Fibroblast of skin of left biceps (primary cell): ENCODE measurements around the gene TUBG1.
"Not testable (repeated sequence)": the region's sequence is repeated elsewhere in the genome, so short reads cannot be mapped to it uniquely, and the experiment has no call there.

Experiments
- DNase-seq, 2 experiments: peaks; one replicate each; pipeline ENCODE4 v3.0.0-alpha.2; 2013; ENCODE audit warnings: low read depth in 2 of 2

TUBG1 gene

DNA sequence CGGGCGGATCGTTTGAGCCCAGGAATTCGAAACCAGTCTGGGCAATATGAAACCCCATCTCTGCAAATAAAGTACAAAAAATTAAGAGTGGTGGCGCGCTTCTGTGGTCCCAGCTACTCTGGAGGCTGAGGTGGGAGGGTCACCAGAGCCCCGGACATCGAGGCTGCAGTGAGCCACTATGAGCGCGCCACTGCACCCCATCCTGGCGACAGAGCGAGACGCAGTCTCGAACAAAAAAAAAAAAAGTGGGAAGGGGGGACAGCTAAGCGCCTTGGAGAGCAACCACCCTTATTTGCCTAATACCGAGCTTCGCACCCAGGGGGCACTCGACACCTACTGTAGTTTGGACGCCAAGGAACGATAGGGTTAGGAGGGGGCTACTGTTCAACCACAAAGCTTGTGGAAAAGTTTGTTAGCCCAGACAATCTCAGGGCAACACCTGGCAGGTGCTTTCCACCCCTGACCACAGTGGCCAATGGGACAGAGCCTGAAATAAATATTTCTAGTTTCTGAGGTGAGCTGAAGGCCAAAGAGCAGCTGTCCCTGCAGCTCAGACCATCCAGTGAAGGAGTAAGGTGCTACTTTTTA is 31.1 kb upstream of the TUBG1 start:
- DNase-seq: peak; percentile 15 to 26

DNA sequence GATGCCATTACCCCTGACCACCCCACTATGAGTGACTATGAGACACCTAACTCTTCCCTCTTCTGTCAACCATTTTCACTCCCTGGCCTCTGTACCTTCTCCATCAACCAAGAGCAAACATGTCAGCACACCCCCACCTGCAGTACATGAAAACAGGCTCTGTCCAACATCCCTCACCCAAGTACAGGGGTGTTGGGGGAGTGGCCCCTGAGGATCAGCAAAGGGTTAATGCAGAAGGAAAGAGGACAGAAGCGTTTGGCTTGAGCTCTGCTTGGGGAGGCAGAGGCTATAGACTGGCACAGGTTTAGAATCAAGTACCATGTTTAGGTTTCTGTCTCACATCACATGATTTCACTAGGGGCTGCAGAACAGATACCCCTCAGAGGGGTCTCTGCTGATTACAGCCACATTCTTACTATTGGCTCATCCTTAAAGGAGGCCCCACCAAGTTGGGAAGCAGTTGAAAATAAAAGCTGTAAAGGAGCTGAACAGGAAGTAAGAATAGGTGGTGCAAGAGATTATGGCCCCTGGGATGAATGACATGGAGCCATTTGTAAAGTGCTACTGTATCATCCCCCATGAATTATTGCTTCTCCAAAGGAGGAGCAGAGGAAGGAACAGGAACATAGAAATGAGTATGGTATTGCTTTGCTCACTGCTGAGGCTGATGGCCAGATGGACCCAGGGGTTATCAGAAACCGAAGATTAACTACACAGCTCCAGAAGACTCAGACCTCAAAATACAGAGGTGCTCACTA is 29.5 kb upstream of the TUBG1 start:
- DNase-seq: no peak

DNA sequence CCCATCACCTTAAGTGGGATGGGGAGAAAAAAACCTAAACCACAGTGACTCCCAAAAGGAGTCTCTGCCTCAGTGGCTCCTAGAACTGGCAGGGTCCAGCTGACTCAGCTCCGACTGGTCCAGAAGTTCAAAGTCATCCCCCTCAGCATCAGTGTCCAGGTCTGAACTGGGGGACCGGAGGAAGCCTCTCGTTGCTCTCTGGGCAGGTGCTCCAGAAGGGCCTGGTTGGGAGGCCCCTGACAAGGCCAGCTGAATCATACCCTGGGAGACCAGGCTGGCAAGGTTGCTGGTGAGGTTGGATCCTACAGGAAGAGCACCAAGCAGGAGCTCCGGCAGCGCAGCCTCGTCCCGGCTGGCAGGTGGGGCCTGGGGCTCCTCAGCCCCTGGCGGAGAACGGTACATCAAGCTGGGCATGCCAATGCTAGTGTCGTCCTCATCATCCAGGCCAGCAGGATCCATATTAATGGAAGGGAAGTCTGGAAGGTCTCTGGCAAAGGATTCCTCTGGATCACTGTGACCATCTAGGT is 27.7 kb upstream of the TUBG1 start:
- no peak for DNase-seq

DNA sequence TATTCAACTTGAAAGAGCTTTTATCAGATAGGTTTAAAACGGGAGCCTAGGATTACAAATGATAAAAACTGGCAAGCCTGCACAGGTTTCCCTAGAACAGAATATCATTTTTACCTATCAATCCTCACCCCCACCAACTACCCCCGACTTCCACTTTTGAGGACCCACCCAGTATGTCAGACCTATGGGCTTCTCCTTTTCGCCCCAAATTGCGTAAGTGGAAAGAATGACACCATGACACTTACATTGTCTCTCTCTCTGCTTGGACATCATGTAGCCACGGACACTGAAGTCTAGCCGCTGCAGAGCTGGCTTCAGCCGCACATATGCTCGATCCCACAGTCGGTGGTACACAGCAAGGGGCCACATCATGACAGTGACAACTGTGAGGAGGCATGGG is 24.6 kb upstream of the TUBG1 start:
- no peak for DNase-seq

DNA sequence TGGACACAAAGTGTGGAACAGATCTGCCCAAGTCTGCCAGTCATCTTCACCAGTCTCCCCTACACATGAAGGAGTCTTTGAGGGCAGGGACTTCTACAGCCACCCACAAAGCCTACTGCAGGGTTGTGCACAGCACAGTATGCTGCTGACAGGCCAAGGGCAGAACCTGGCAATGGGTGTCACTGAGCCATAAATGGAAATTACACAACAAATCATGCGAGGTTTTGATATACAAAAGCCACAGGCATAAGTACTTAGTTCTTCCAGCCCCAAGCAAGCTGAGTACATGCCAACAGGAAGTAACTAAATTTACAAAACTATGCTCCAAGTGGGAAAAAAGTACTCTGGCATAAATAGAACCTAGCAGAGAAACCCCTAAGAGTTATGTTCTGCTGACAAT is 24.1 kb upstream of the TUBG1 start:
- DNase-seq: no peak

DNA sequence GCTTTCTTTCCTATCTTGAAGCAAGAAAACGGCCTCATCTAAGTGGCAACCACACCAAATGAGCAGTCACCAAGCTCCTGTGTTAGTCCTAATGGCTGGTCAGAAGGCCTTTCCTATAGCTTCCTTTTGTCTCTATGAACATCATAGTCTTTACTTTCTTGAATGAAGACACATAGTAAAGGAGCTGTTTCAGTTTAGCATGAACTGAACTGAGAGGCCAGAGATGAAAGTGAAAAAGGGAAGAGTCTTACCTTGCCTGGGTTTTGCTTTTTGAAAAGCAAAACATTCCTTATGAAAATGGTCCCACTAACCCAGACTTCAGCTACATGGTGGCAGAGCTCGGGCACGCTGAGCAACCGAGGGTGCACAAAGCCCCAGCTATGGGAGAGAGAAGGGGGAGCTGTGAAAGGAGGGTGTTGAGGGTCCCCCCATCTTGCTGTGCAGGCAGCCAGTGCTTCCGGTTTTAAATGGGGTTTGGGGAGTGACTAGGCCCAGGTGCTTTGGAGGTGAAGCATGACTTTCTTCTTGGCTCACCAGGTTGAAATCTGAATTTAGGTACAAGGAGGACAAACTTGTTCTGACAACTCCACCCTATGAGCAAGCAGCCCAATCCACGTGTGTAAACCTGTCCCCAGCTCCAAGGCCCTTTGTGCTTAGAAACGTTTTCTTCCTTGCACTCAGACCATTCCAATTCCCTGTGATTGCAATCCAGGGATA is 22.8 kb upstream of the TUBG1 start:
- DNase-seq: no peak

DNA sequence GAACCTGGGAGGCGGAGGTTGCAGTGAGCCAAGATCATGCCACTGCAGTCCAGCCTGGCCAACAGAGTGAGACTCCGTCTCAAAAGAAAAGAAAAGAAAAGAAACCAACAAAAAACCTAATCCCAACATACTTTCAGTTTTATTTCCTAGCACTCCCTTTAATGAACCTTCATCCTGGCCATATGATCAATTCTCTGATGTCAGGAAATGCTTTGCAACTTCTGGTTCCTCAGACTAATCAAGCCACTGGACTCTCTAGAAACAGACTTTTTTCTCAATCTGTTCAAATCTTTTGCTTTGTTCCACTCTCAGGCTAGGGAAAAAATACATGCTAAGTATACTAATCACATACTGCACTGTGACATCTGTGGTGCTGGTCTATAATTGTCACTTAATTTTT is 18.6 kb upstream of the TUBG1 start:
- DNase-seq: no peak

DNA sequence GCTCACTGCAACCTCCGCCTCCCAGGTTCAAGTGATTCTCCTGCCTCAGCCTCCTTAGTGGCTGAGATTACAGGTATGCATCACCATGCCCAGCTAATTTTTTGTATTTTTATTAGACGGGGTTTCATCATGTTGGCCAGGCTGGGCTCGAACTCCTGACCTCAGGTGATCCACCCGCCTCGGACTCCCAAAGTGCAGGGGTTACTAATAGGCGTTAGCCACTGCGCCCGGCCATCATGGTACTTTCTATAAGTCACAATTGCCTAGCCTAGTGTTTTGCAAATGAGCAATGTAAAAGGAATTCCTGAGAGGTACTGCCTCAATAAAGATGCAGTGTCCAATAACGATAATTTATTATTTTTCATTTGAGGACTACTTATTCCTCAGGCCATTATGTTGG is 18.1 kb upstream of the TUBG1 start:
- no peak for DNase-seq

DNA sequence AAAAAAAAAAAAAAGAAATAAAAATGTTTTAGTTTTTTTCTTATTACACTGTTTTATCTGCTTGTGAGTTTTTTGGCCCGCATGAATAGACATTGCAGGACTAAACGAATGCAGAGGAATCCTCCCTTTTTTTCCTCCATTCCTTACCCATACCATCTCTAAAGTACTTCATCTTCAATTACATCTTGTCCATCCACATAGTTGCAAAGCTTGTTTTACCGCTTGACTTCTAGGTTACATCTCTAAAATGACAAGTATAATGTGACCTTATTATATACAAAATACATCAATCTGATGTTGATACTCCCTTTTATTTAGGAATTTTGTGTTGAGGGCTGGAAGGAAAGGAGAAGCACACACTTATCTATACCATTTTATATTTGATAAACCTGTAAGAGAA is 13.1 kb upstream of the TUBG1 start:
- no peak for DNase-seq

DNA sequence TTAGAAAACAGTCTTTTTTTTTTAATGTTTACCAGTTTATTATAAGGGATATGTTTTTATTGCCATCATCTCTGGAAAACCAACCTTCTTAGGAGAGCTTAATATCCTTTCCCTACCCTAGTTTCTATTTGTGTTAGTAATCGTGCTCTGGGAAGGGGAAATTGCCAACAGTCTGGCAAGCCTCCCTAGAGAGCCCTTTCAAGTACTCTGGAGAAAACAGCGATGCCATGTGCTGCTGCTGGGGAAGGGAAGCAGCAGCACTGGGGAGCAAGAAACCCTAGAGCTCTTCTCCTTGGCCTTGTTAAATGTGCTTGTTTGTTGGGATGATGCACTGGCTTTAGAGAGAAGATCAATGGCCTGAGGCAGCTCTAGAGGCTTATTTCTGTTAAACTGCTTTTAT is 10.6 kb upstream of the TUBG1 start:
- no peak for DNase-seq

DNA sequence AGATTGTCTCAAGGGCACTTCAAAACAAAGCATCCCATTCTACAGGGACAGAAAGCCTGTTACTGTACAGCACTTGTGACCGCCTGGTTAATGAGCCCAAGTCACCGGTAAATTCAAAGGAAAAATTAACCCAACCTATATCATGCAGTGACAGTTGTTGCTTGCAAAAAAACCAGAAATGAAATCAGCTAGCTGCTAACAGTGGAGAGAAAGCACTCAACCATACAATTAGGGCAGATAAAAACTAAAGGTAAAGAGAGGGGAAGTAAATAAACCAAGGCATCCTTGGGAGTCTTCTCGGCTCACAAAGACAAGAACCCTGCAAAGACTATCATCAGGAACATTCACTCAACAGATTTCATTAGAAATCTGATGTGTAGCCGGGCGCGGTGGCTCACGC is 6.2 kb upstream of the TUBG1 start:
- DNase-seq: no peak

DNA sequence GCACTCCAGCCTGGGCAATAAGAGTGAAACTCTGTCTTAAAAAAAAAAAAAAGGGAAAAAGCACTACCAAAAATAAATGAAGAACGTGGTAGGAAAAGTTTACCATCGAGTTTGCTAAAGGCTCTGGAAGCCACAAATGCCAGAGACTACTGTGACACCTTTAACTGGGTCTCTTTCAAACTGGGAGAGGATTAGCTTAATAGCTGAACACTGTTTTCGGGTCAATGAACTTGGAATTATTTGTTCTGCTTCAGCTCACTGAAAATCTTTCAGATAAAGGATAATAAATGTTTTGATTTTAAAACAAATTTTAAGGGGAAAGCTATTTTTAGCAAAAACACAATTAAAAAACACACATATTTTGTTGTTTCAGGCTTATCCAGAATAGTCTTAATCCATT is 1.7 kb upstream of the TUBG1 start:
- no peak for DNase-seq

DNA sequence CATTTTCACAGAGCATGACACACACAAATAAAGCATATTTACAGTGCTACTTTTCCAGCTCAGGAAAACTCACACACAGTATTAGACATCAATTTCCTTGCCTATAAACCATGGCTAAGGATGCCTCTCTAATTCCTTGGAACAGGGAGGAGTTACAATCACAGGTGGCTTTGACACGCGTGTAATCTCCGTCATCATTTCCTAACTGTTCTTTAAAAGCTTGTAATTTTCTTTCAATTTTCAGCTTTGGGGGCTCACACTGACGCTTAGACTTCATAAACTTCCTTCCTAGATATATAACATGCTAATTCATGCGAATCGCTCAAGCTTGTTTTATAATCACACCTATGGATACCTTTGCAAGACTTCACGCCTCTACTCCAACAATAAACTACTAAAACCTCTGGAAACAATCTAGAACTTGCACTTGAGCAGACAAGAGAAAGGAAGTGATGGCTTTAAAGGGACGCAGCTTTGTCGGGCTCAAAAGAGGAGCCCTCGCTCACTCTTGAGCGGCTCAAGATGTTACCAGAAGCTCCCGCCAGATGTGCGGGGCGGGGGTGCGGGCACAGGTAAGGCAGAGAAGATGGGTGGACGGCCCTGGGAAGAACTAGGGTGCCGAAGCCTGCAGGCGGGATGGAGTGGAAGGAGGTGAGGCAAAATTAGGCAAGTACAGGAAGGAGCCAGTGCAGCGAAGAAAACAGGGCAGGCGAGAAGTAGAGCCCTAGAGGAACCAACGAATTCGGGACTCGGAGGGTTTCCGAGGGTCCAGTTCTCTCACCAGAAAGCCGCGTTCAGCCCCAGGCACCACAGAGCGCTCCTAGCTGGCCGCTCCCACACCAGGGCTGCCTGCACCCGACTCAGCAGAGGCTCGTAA is 940 bp upstream of the TUBG1 start:
- no peak for DNase-seq

DNA sequence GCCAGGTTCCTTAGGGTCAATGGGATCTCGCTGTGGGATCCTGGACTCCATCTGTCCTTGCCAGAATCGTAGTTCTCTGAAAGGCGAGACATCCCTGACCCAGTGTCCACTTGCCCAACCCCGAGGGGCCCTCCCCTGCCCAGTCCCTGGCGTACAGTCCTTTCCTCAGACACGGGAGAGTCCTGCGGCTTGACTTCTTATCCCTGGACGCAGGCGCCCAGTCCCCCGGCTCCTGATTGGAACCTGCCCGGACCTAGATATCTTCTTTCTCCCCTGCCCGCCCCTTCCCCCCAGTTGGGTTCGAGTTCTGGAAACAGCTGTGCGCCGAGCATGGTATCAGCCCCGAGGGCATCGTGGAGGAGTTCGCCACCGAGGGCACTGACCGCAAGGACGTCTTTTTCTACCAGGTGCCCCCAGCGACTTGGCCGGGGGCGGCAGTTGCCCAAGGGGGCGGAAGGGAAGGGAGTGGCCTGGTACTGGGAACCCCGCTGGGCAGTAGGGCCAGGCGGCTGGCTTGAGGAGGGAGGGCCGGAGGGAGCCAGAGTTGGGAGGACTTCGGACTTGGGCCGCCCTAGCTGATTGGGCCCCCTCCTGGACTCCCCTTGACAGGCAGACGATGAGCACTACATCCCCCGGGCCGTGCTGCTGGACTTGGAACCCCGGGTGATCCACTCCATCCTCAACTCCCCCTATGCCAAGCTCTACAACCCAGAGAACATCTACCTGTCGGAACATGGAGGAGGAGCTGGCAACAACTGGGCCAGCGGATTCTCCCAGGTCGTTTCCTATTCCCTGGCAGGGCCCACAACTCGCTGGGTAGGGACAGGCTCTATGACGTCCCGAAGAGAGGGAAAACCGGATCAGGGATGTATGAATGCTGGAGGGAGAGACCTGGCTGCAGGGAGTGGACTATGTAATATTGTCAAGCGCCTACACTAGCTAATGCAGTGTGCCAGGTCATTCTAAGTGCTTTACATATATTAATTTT is 625 bp downstream of the TUBG1 start:
- DNase-seq: not testable (repeated sequence)

DNA sequence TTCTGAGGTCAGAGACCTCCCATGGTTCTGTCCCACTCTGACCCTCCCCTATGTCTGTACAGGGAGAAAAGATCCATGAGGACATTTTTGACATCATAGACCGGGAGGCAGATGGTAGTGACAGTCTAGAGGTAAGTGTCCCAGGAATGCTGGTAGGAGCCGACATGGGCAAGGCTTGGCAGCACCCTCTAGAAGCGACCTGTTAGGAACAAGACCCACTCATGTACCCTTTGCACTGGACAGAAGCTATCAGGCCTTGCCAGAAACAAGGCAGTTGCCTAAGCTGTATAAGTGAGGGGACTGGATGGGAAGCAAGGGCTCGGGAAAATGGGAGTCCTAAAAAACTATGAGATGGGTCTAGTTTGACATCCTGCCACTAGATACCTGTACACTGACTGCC is 2.5 kb downstream of the TUBG1 start:
- no peak for DNase-seq

DNA sequence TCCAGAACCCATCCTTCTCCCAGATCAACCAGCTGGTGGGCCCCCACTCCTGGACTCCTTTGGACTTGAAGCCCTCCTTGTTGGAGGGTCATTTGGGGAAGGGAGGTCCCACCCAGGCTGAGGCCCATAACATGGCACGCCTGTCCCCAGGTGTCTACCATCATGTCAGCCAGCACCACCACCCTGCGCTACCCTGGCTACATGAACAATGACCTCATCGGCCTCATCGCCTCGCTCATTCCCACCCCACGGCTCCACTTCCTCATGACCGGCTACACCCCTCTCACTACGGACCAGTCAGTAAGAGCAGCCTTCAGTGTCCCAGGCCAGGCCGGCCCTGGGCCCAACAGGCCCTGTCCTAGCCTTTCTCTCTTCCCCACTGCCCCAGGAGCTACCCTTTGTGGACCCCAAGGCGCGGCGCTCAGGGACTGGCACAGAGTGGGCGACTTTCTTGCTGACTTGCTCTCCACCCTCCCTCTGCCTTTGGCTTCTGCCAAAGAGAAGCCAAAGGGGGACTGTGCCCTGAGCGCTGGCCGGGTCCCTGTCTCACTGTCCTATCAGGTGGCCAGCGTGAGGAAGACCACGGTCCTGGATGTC is 4.3 kb downstream of the TUBG1 start:
- DNase-seq: no peak

DNA sequence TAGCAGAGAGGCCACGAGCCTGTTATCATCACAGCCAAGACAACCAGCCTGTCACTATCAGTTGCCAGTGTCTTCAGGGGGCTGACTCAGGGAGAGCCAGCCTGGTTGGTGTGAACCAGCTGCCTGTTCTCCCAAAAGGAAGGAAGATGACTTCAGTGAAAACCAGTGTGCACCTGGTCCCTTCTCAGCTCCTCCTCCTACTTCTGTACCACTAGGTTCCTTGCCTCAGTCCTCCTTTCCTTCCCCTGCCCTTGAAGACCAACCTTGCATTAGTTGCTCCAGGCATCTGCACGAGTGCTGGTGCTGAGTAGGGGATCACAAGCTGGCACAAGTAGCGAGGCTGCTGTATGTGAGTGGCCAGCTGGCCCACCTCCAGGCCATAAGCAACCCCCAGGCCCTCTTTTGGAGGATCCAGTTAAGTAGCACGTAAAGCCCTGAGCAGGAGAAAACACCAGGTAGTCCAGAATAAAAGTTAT is 8.5 kb downstream of the TUBG1 start:
- DNase-seq: no peak

DNA sequence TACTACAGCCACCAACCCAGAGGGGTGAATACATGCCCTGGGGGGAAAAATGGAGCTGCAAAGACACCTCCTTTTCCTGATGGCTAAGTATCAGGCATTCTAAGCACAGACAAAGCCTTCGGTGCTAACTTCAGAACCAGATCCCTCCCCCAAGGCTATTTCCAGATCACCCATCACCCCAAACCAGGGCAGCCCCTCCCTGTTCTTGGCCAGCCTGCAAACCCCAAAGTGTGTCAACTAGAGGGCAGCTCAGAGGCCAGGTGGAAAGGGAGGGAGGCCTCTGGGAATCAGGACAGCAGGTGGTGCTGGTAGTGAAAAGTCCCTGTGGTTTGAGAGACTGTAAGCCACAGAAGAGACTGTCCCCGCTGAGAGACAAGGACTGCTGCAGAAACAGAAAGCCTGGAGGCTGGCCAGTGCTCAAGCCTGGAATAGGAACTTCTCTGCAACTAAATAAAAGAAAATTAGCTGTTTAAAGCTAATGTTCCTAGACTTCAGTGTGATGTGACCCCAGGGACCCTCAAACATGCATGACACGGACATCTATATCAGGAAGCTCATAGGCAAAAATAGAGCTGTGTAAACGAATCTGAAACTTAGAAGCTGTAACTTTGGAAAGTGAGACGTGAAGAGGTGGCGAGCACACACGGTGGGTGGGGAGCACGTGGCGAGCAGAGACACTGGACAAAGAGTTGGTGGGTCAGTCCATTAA is 9.1 kb downstream of the TUBG1 start:
- no peak for DNase-seq

DNA sequence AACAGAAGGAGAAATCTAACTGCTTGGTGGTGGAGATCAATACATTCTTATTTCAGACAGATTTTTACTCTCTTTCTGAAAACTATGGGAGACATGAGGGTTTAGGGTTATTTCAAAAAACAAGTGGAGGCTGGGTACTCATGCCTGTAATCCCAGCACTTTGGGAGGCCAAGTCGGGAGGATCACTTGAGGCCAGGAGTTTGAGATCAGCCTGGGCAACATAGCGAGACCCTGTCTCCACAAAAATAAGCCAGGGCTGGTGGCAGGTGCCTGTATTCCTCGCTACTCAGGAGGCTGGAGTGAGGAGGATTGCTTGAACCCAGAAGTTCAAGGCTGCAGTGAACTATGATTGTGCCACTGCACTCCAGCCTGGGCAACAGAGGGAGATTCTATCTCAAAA is 12.5 kb downstream of the TUBG1 start:
- not testable (repeated sequence) for DNase-seq

DNA sequence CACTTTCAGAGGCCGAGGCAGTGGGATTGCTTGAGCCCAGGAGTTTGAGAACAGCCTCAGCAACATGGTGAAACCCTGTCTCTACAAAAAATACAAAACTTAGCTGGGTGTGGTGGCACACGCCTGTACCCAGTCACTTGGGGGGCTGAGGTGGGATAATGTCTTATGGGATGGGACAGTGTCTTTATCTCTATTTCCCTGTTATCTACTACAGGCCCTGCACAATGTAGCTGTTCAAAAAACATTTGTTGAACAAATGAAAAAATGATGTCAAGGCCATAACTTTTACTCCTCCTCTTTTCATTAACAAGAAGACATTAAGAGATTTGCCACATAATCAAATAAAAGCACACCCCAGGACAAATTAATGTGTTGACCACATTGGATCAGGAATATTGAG is 13.8 kb downstream of the TUBG1 start:
- no peak for DNase-seq
